GM12872 (cell line): ENCODE results near the gene NDE1.

Experiments used
- TF ChIP-seq, protein P1 (sequence below): IDR thresholded peaks from 3 replicates; pipeline ENCODE4 v1.5.1; 2011; ENCODE audit warnings: low read depth, mild to moderate bottlenecking, low read length, moderate library complexity; ENCODE audit not compliant: insufficient read depth

Gene NDE1

DNA sequence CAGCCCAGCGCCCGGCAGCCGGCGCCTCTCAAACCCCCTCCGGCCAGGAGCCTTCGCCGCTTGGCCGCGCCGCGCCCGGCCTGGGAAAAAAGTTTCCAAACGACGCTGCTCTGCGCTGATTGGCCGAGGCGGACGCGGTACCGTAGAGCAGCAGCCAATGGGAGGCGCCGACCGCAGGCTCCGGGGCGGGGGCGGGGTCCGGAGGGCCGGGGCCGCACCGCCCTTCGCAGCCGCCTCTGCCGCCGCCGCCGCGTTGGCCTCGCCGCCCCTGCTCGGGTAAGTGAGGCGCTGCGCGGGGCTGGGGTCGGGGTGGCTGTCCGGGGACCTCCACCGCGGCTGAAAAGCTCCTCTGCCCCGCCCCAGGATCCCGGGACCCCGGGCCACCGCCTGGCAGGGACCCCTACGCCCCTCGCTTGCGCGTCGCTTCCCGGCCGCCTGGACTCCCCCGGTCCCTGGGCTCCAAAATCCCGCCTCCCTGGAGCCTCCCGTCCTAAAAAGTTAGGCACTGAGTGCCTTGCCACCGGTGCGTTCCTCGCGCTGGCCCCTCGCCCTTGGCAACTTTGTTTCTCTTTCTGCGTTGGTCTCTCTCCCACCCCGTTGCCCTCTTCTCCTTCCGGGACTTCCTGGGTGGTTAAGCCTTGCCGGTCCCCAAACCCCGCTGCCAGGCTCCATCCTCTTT is at the start of gene NDE1:
NDE1 (plus strand) TSS at position 227 of the 679 bp plus-strand sequence. CDS start 14,534 bp downstream, outside the sequence.
- TF ChIP-seq, protein P1, sequence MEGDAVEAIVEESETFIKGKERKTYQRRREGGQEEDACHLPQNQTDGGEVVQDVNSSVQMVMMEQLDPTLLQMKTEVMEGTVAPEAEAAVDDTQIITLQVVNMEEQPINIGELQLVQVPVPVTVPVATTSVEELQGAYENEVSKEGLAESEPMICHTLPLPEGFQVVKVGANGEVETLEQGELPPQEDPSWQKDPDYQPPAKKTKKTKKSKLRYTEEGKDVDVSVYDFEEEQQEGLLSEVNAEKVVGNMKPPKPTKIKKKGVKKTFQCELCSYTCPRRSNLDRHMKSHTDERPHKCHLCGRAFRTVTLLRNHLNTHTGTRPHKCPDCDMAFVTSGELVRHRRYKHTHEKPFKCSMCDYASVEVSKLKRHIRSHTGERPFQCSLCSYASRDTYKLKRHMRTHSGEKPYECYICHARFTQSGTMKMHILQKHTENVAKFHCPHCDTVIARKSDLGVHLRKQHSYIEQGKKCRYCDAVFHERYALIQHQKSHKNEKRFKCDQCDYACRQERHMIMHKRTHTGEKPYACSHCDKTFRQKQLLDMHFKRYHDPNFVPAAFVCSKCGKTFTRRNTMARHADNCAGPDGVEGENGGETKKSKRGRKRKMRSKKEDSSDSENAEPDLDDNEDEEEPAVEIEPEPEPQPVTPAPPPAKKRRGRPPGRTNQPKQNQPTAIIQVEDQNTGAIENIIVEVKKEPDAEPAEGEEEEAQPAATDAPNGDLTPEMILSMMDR: no peak

GRCh38 chr16:15601212-15601879 is 48.7 kb upstream of the NDE1 start:
- TF ChIP-seq, protein P1: no peak

DNA sequence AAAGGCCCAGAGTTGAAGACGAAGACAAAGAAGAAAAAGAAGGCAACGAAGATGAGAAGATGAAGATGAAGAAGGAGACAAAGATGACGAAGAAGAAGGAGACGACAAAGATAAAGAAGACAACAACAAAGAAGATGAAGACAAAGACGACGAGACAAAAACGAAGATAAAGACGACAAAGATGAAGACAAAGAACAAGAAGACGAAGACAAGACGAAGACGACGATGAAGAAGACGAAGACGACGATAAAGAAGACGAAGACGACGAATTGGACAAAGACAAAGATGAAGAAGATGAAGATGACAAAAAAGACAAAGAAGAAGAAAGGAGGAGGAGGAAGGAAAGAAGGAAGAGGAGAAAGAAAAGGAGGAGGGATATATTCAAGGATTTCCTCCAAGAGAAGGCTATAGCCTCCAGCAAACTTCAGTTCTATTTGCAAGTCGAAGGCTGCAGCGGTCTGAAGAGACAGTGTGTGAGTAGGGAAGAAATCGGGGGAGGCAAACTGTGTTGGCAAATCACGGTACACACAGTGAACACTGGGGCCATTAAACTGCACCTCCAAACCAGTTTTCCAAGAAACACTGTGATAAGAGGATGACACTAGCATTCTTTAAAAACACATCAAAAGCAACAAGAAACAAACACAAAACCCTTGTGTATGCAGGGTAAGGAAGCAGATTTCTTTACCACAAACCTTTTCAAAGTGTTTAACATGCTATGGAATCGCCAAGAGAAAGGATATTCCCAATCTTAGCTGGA is 47.6 kb upstream of the NDE1 start:
- TF ChIP-seq, protein P1: no peak

- TF ChIP-seq, protein P1: no peak
Observed at GRCh38 chr16:15604460-15605440, 45.3 kb upstream of the NDE1 start.

- TF ChIP-seq, protein P1: no peak
Observed at GRCh38 chr16:15605839-15606517, 44.1 kb upstream of the NDE1 start.

DNA sequence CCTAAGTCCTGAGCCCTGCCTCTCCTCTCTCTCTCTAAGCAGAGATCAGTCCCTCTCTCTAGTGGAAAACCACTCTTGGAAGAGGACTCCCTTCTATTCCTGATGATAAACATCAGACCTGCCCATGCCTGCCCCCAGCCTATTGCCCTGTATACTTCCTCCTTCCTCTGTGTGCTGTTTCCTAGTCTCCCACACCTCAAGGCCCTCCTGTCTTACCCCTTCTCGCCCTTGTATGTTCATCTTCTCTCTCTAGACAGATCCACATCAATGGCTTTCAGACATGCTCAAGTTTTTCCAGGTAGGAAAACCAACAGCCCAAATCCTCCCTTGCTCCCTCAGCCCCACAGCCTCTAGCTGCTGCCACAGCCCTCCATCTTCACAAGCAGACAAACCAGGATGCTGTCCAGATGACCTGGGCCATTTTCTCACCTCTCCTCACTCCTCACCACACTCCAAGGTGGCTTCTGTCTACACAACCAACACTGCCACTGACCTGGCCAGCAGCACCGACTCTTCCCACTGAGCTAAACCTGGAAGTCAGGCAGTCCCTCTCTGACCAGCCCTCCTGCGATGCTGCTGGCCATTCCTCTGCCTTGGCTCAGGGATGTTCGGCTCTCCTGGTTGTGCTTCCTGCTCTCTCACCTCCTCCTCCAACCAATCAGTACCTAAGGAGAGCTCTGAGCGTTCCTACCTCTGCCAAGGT is 43.4 kb upstream of the NDE1 start:
- TF ChIP-seq, protein P1: no peak
